Measurements from ENCODE around the gene ZNF236. TPM values are rescaled to one million over a fixed set of nuclear protein-coding genes. Genes with fewer than 3 reads are reported as not detected.
"Not testable (repeated sequence)": the region's sequence is repeated elsewhere in the genome, so short reads cannot be mapped to it uniquely, and the experiment has no call there.

Gene ZNF236
- total and polyA plus RNA-seq, 4 donors: 0.38 to 23.6 (median 10.0) TPM

DNA sequence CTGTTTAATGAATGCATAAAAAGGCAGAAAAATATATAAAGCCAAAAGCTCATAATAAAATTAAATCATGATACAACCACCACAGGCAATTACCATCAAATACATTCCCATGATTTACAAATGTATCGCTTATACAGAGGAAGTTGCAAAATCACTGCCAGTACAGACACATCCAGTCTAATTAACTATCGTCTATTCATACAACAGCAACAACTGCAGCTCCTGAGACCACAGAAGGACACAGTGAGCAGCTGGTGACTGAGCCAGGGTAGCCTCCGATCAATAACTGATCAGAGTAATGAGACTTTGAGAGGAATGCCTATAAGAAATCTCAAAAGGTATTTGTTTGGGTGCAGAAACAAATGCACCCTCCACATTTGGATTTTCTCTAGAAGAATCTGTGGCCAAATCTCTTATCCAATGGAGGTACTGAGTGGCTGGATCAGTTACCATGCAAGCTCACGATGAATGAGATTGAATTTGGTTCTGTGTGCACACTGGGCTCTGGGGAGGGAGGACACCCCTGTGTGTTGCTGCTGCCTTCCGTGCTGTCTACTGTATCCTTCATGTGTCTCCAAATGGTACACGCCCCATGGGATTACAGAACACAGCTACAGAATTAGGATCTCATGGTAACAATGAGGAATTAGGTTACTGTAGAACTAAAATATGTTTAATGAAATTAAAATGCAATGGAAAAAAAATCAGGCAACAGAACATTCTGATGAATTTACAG lies 190.6 kb downstream of the ZNF236 start:
- no peaks in the 10 kb centered on the region for H3K27me3 ChIP-seq (ENCODE audit: control insufficient read depth in 1 of 2, insufficient read depth in 2 of 2, low read length in 1 of 2)
- H3K36me3 ChIP-seq (ENCODE audit: control insufficient read depth in 1 of 2, insufficient read depth in 2 of 2, low read length in 1 of 2): peaks cover 0 to 1% of the 10 kb centered on the region in 2 donors
- no peak overlapping the region for H3K4me3 ChIP-seq (ENCODE audit: low read length in 2 of 2)
- 94% methylated on average over 6 of the region's 6 CpGs for WGBS, 2 donors
- DNase-seq (no peak), ATAC-seq (ENCODE audit: low FRiP score) (no peak)
- no peak overlapping the region for H3K27ac ChIP-seq (ENCODE audit: low read depth in 1 of 2, low read length in 2 of 2)
- no peaks in the 10 kb centered on the region for H3K9me3 ChIP-seq (ENCODE audit: control insufficient read depth, low read length)
- intact Hi-C loops (cut with DNase I): no loop called here
- no peaks in the 10 kb centered on the region for H3K4me1 ChIP-seq (ENCODE audit: control insufficient read depth in 1 of 2, insufficient read depth in 2 of 2, low read length in 2 of 2)

DNA sequence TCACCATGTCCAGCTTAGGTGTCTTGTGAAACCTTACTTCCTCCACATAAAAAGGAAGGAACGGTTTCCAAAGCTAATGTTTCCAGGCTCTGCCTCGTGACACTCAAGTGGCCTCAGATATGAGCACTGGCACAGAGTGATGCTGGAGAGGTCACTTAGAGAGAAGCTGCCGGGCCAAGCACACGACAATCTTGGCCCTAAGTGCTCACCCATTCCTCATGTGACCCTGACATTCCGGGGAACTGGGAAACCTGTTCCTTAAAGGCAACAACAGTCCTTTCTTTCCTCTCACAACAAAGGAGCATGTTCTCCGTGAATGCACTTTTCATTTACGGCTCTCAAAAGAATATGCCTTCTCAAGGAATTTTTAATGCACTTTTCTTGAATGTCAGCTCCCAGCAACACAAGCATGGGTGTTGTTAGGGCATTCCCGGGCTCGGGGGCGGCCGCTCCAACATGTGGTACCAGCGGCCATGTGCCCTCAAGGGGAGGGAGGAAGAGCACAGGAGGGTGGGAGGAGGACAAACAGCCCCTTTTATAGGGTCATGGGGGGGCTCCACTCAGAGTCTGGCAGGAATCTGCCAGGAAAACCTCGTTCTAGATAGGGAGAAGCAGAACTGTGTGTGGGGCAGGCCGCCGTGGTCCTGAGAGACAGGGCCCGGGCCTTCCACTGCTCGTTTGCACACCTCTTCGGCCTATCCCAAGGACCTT lies 191.6 kb downstream of the ZNF236 start:
- Histone ChIP-seq H3K9me3 (ENCODE audit: control insufficient read depth, low read length) (no peaks in the 10 kb centered on the region), H3K27ac (ENCODE audit: low read depth in 1 of 2, low read length in 2 of 2) (no peak overlapping the region), H3K27me3 (ENCODE audit: control insufficient read depth in 1 of 2, insufficient read depth in 2 of 2, low read length in 1 of 2) (no peaks in the 10 kb centered on the region), H3K36me3 (ENCODE audit: control insufficient read depth in 1 of 2, insufficient read depth in 2 of 2, low read length in 1 of 2) (peaks cover 0 to 1% of the 10 kb centered on the region in 2 donors), H3K4me1 (ENCODE audit: control insufficient read depth in 1 of 2, insufficient read depth in 2 of 2, low read length in 2 of 2) (no peaks in the 10 kb centered on the region), H3K4me3 (ENCODE audit: low read length in 2 of 2) (no peak overlapping the region)
- DNase-seq: peak; percentile 63 to 76
- intact Hi-C loops (cut with DNase I): no loop called here
- 50% methylated on average over 18 of the region's 18 CpGs for WGBS, 2 donors
- peak; percentile 74 for ATAC-seq (ENCODE audit: low FRiP score)

DNA sequence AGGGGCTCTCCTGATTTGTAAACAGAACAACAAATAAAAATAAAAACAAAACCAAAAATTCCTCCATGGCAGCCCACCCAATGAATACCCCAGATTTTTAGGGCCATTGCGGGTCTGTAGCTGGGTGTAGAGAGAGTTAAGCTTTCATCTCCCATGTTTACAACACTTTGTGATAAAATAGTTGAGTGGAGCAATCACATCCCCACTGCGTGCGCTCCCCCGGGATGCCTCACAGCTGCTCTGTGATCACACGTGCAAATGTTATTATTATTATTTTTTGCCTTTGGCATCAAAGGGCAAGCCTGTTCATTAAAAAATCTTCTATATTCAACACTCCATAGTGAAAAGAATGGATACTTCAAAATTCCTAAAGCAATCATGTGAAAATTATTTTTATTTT lies 192.2 kb downstream of the ZNF236 start:
- peak in 1 of 2 donors; percentile 37 for DNase-seq

DNA sequence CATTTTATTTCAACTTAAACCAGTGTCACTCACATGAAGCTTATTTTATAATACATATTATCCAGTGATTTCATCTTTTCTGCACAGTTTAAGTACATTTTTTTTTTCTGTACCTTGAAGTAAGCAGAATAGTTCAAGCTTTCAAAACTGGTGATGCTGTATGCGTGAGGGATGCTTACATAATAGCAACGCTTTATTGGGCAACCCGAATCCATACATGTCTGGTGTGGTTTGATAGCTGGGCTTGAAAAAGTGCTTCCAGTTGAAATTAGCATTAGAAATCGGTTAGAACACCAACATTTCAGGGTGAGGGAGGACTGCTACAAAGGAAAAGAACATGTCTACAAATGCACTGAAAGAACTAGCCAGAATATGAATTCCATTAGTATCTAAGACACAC lies 192.8 kb downstream of the ZNF236 start:
- Histone ChIP-seq H3K36me3 (ENCODE audit: control insufficient read depth in 1 of 2, insufficient read depth in 2 of 2, low read length in 1 of 2) (peaks cover 0 to 1% of the 10 kb centered on the region in 2 donors), H3K27me3 (ENCODE audit: control insufficient read depth in 1 of 2, insufficient read depth in 2 of 2, low read length in 1 of 2) (no peaks in the 10 kb centered on the region), H3K9me3 (ENCODE audit: control insufficient read depth, low read length) (no peaks in the 10 kb centered on the region), H3K4me3 (ENCODE audit: low read length in 2 of 2) (no peak overlapping the region), H3K27ac (ENCODE audit: low read depth in 1 of 2, low read length in 2 of 2) (no peak overlapping the region), H3K4me1 (ENCODE audit: control insufficient read depth in 1 of 2, insufficient read depth in 2 of 2, low read length in 2 of 2) (no peaks in the 10 kb centered on the region)
- DNase-seq: no peak
- intact Hi-C loops (cut with DNase I): no loop called here
- 92 to 94% methylated on average over 4 of the region's 4 CpGs for WGBS, 2 donors
- no peak for ATAC-seq (ENCODE audit: low FRiP score)

More for the DNA sequence above, 192.2 kb downstream of the ZNF236 start:
- peaks cover 0 to 1% of the 10 kb centered on the region in 2 donors for H3K36me3 ChIP-seq (ENCODE audit: control insufficient read depth in 1 of 2, insufficient read depth in 2 of 2, low read length in 1 of 2)
- ATAC-seq (ENCODE audit: low FRiP score): no peak
- H3K27ac ChIP-seq (ENCODE audit: low read depth in 1 of 2, low read length in 2 of 2): no peak overlapping the region
- 88 to 93% methylated on average over 5 of the region's 5 CpGs for WGBS, 2 donors
- H3K27me3 ChIP-seq (ENCODE audit: control insufficient read depth in 1 of 2, insufficient read depth in 2 of 2, low read length in 1 of 2): no peaks in the 10 kb centered on the region
- H3K4me3 ChIP-seq (ENCODE audit: low read length in 2 of 2): no peak overlapping the region
- intact Hi-C loops (cut with DNase I): no loop called here
- H3K4me1 ChIP-seq (ENCODE audit: control insufficient read depth in 1 of 2, insufficient read depth in 2 of 2, low read length in 2 of 2): no peaks in the 10 kb centered on the region
- no peaks in the 10 kb centered on the region for H3K9me3 ChIP-seq (ENCODE audit: control insufficient read depth, low read length)

DNA sequence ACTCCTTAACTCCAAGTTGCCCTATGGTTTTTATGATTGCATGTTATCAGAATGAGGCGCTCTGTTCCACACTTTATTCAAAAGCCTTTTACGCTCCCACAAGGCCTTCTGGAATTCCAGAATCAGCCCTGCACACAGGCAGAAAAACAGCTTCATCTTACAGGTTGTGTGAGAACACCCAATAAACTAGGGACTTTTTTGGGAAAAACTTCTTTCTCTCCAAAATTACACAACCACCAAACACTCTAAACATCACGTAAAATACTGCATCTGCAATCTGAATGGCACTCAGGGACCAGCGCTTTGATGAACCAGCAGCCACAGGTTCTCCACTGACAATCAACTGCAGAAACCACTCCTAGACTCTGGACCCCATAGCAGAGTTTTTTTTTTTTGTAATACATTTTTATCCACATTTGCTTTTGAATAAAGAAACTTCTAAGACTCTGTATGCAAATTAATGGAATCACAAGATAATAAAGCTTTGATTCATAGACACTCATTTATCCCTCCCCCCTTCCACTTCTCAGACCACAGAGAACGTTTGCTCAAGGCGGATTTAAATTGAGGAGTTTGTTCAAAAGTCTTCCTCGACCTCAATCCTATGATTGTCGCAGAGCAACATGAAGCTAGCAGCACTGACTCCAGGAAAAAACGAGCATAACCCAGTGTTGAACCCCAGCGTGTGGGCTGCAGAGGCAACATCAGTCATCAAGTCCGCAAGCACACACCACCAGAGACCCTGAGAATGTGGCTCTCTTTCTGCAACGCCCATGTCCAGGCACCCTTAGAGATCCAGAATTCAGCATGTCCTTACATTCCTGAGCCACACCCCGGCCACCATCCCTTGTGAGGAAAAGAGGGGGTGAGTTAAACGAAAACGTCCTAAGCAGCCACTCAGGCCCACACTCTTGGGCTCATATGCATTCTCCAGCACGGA lies 193.7 kb downstream of the ZNF236 start:
- intact Hi-C loops (cut with DNase I): no loop called here
- no peak overlapping the region for H3K4me3 ChIP-seq (ENCODE audit: low read length in 2 of 2)
- no peaks in the 10 kb centered on the region for H3K9me3 ChIP-seq (ENCODE audit: control insufficient read depth, low read length)
- ATAC-seq (ENCODE audit: low FRiP score) (no peak), DNase-seq (peak in 1 of 2 donors; percentile 39)
- no peaks in the 10 kb centered on the region for H3K27me3 ChIP-seq (ENCODE audit: control insufficient read depth in 1 of 2, insufficient read depth in 2 of 2, low read length in 1 of 2)
- H3K36me3 ChIP-seq (ENCODE audit: control insufficient read depth in 1 of 2, insufficient read depth in 2 of 2, low read length in 1 of 2): peaks cover 0 to 1% of the 10 kb centered on the region in 2 donors
- WGBS, 2 donors: 90% methylated on average over 16 of the region's 16 CpGs
- no peaks in the 10 kb centered on the region for H3K4me1 ChIP-seq (ENCODE audit: control insufficient read depth in 1 of 2, insufficient read depth in 2 of 2, low read length in 2 of 2)
- H3K27ac ChIP-seq (ENCODE audit: low read depth in 1 of 2, low read length in 2 of 2): no peak overlapping the region

DNA sequence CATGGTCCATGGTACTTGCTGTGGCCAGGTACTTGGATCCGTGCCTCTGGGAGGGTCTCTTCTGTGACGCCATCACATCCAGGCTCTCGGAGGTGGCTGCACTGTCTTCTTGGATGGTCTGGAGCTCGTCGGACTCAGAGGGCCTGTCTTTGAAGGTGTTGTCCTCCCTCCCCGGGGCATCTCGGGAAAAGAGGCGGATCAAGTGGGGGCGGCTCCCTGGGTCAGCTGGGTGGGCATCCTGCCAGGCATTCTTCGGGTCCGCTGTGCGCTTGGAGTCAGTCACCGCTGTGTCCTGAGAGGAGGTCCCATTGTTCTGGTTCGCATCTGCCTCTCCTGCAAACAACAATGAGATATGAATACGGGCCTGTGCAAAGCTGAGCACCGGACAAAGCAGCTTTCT lies 194.6 kb downstream of the ZNF236 start:
- ATAC-seq (ENCODE audit: low FRiP score) (no peak), DNase-seq (no peak)
- Histone ChIP-seq H3K27ac (ENCODE audit: low read depth in 1 of 2, low read length in 2 of 2) (no peak overlapping the region), H3K4me1 (ENCODE audit: control insufficient read depth in 1 of 2, insufficient read depth in 2 of 2, low read length in 2 of 2) (no peaks in the 10 kb centered on the region), H3K4me3 (ENCODE audit: low read length in 2 of 2) (no peak overlapping the region), H3K9me3 (ENCODE audit: control insufficient read depth, low read length) (no peaks in the 10 kb centered on the region), H3K36me3 (ENCODE audit: control insufficient read depth in 1 of 2, insufficient read depth in 2 of 2, low read length in 1 of 2) (peaks cover 0 to 1% of the 10 kb centered on the region in 2 donors), H3K27me3 (ENCODE audit: control insufficient read depth in 1 of 2, insufficient read depth in 2 of 2, low read length in 1 of 2) (no peaks in the 10 kb centered on the region)
- 96% methylated on average over 16 of the region's 16 CpGs for WGBS, 2 donors
- intact Hi-C loops (cut with DNase I): no loop called here

DNA sequence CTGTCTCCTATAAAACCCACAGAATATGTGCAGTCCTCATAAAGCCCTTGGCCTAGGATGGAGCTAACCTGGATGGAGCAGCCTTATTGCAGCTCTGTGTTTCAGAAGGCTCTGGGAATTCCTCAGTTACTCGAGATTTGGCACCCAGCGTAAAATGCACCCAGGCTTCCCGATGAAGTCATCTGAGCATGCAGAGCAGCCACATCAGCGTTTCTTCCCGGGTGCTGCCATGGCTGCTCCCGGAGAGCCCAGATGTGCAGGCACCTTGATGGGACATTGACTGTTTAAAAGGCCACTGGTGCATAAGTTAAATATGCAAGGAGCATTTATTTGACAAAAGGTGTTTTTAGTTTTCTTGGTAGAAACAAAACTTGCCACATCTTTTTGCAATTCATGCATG lies 195.0 kb downstream of the ZNF236 start:
- H3K27me3 ChIP-seq (ENCODE audit: control insufficient read depth in 1 of 2, insufficient read depth in 2 of 2, low read length in 1 of 2): no peaks in the 10 kb centered on the region
- intact Hi-C loops (cut with DNase I): no loop called here
- no peak overlapping the region for H3K4me3 ChIP-seq (ENCODE audit: low read length in 2 of 2)
- H3K9me3 ChIP-seq (ENCODE audit: control insufficient read depth, low read length): no peaks in the 10 kb centered on the region
- WGBS, 2 donors: 64 to 78% methylated on average over 6 of the region's 6 CpGs
- H3K36me3 ChIP-seq (ENCODE audit: control insufficient read depth in 1 of 2, insufficient read depth in 2 of 2, low read length in 1 of 2): peaks cover 0 to 1% of the 10 kb centered on the region in 2 donors
- ATAC-seq (ENCODE audit: low FRiP score) (no peak), DNase-seq (no peak)
- no peaks in the 10 kb centered on the region for H3K4me1 ChIP-seq (ENCODE audit: control insufficient read depth in 1 of 2, insufficient read depth in 2 of 2, low read length in 2 of 2)
- no peak overlapping the region for H3K27ac ChIP-seq (ENCODE audit: low read depth in 1 of 2, low read length in 2 of 2)

DNA sequence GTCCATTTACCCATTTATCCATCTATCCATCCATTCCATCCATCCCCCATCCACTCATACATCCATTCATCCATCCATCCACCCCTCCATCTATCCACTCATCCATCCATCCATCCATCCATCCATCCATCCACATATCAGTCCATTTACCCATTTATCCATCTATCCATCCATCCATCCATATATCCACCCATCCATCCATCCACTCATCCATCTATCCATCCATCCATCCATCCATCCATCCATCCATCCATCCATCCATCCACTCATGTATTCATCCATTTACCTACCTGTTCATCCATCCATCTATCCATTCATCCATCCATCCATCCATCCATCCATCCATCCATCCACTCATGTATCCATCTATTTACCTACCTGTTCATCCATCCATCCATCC lies 196.3 kb downstream of the ZNF236 start:
- H3K27me3 ChIP-seq (ENCODE audit: control insufficient read depth in 1 of 2, insufficient read depth in 2 of 2, low read length in 1 of 2); intact Hi-C loops (cut with DNase I); H3K4me3 ChIP-seq (ENCODE audit: low read length in 2 of 2); ATAC-seq (ENCODE audit: low FRiP score); DNase-seq; H3K9me3 ChIP-seq (ENCODE audit: control insufficient read depth, low read length); H3K4me1 ChIP-seq (ENCODE audit: control insufficient read depth in 1 of 2, insufficient read depth in 2 of 2, low read length in 2 of 2); H3K27ac ChIP-seq (ENCODE audit: low read depth in 1 of 2, low read length in 2 of 2); H3K36me3 ChIP-seq (ENCODE audit: control insufficient read depth in 1 of 2, insufficient read depth in 2 of 2, low read length in 1 of 2): not testable (repeated sequence)
